SK-N-SH (cell line): ENCODE measurements around the gene PRDM10. TPM values are rescaled to one million over a fixed set of nuclear protein-coding genes. Genes with fewer than 3 reads are reported as not detected.

ENCODE experiments used
- CTCF ChIA-PET: fragments of 300-600, 350-600 bp; formaldehyde crosslinking; extraction: SDS; loops from one replicate; lab custom pipeline; 2021; lab: Yijun Ruan, JAX
- POLR2A ChIA-PET: fragments of 350-600 bp; sonication (Branson Sonifier 250); formaldehyde crosslinking; extraction: SDS; loops from one replicate; lab custom pipeline; 2020; ENCODE audit warnings: antibody characterized with exemption, inconsistent platforms; lab: Yijun Ruan, JAX
- DNase-seq: peaks from one replicate; pipeline ENCODE4 v3.0.0; 2012
- H2AFZ ChIP-seq: fragments of 200-600 bp; sonication (generic); 2 replicates; pipeline ENCODE4 v1.8.1; 2016; ENCODE audit warnings: antibody characterized with exemption, mild to moderate bottlenecking, low read depth
- H3F3A ChIP-seq: fragments of 200-600 bp; sonication (generic); replicated peaks from 2 replicates; pipeline ENCODE3; 2016; ENCODE audit warnings: antibody characterized with exemption, mild to moderate bottlenecking; ENCODE audit not compliant: insufficient read depth
- H3K27ac ChIP-seq, 2 experiments: fragments of 200-500 bp in 1 of 2; fragments of 200-600 bp in 1 of 2; sonication (Bioruptor generic) in 1 of 2; sonication (generic), shearing (Covaris generic) in 1 of 2; 2 replicates each; pipeline versions ENCODE4 v1.5.1 to v1.6.1; 2014 to 2016; ENCODE audit warnings: low read depth in 2 of 2, inconsistent platforms in 1 of 2, low read length in 1 of 2, mild to moderate bottlenecking in 1 of 2, mixed read lengths in 1 of 2
- H3K27me3 ChIP-seq: fragments of 200-600 bp; sonication (generic), shearing (Covaris generic); 2 replicates; pipeline ENCODE4 v1.6.1; 2016; ENCODE audit warnings: mixed run types; ENCODE audit not compliant: insufficient read depth
- H3K36me3 ChIP-seq, 2 experiments: fragments of 200-500 bp in 1 of 2; fragments of 200-600 bp in 1 of 2; sonication (Bioruptor generic) in 1 of 2; sonication (generic) in 1 of 2; replicated peaks in 1 of 2; 2 replicates each; pipeline versions ENCODE3 to v1.5.1; 2014 to 2016; ENCODE audit warnings: low read length in 1 of 2, mild to moderate bottlenecking in 1 of 2; ENCODE audit not compliant: insufficient read depth in 2 of 2, control insufficient read depth in 1 of 2
- H3K4me1 ChIP-seq, 2 experiments: fragments of 200-500 bp in 1 of 2; fragments of 200-600 bp in 1 of 2; sonication (Bioruptor generic) in 1 of 2; sonication (generic), shearing (Covaris generic) in 1 of 2; 2 replicates each; pipeline versions ENCODE4 v1.5.1 to v1.6.1; 2014 to 2016; ENCODE audit warnings: low read depth in 1 of 2, low read length in 1 of 2, mixed run types in 1 of 2; ENCODE audit not compliant: insufficient read depth in 2 of 2, control insufficient read depth in 1 of 2
- H3K4me2 ChIP-seq: fragments of 200-600 bp; sonication (generic), shearing (Covaris generic); 2 replicates; pipeline ENCODE4 v1.6.1; 2017; ENCODE audit warnings: mixed run types
- H3K4me3 ChIP-seq, 2 experiments: fragments of 200-500 bp in 1 of 2; fragments of 200-600 bp in 1 of 2; sonication (Bioruptor generic) in 1 of 2; sonication (generic), shearing (Covaris generic) in 1 of 2; 2 replicates each; pipeline versions ENCODE4 v1.5.1 to v1.8.1; 2014 to 2016; ENCODE audit warnings: low read depth in 2 of 2, inconsistent platforms in 1 of 2, low read length in 1 of 2, mild to moderate bottlenecking in 1 of 2, mixed read lengths in 1 of 2, moderate library complexity in 1 of 2
- H3K79me2 ChIP-seq: fragments of 200-600 bp; sonication (generic); 2 replicates; pipeline ENCODE4 v1.8.1; 2017; ENCODE audit warnings: mild to moderate bottlenecking; ENCODE audit not compliant: insufficient read depth
- H3K9ac ChIP-seq: fragments of 200-600 bp; sonication (generic); 2 replicates; pipeline ENCODE4 v1.6.1; 2017; ENCODE audit warnings: mixed run types
- H3K9me2 ChIP-seq: fragments of 200-600 bp; sonication (generic); 2 replicates; pipeline ENCODE4 v1.6.1; 2017; ENCODE audit warnings: mixed run types
- H3K9me3 ChIP-seq: fragments of 200-600 bp; sonication (generic); 2 replicates; pipeline ENCODE4 v1.6.1; 2017; ENCODE audit warnings: mixed run types, mild to moderate bottlenecking, moderate library complexity
- H4K20me1 ChIP-seq: fragments of 200-600 bp; sonication (generic); 2 replicates; pipeline ENCODE4 v1.6.1; 2017; ENCODE audit warnings: mild to moderate bottlenecking, mixed run types; ENCODE audit not compliant: insufficient read depth
- ELF1 ChIP-seq: IDR thresholded peaks from 2 replicates; pipeline ENCODE4 v1.4.0; 2012
- EP300 ChIP-seq, 2 experiments: IDR thresholded peaks; 2 replicates each; pipeline versions ENCODE4 v1.4.0 to v1.6.1; 2012; ENCODE audit warnings: borderline replicate concordance in 1 of 2, low read depth in 1 of 2, low read length in 1 of 2
- EZH2phosphoT487 ChIP-seq: fragments of 200-600 bp; sonication (generic); IDR thresholded peaks from 2 replicates; pipeline ENCODE4 v1.6.1; 2017; ENCODE audit warnings: low read depth, mixed run types, mild to moderate bottlenecking, antibody characterized with exemption, moderate library complexity, borderline replicate concordance
- GABPA ChIP-seq: IDR thresholded peaks from 2 replicates; pipeline ENCODE4 v1.4.0; 2012; ENCODE audit warnings: low read depth, mild to moderate bottlenecking
- GATA2 ChIP-seq: sonication (generic); formaldehyde crosslinking; IDR thresholded peaks from 2 replicates; pipeline ENCODE4 v1.5.0; 2020; ENCODE audit warnings: mild to moderate bottlenecking, missing genetic modification reagents
- JUND ChIP-seq: IDR thresholded peaks from 2 replicates; pipeline ENCODE4 v1.4.0; 2012
- MXI1 ChIP-seq: IDR thresholded peaks from 2 replicates; pipeline ENCODE4 v1.6.1; 2012; ENCODE audit warnings: mild to moderate bottlenecking, low read depth, low read length, improper control_type of control experiment
- NFIC ChIP-seq: IDR thresholded peaks from 2 replicates; pipeline ENCODE4 v1.4.0; 2012; ENCODE audit warnings: borderline replicate concordance
- NRF1 ChIP-seq: IDR thresholded peaks from 2 replicates; pipeline ENCODE4 v1.6.1; 2012; ENCODE audit warnings: low read depth, mild to moderate bottlenecking, low read length
- POLR2AphosphoS5 ChIP-seq: IDR thresholded peaks from 2 replicates; pipeline ENCODE4 v1.6.1; 2012; ENCODE audit warnings: low read depth, low read length
- RAD21 ChIP-seq: IDR thresholded peaks from 2 replicates; pipeline ENCODE4 v1.6.1; 2012; ENCODE audit warnings: mild to moderate bottlenecking, low read length
- RCOR1 ChIP-seq: fragments of 150-350 bp; IDR thresholded peaks from 2 replicates; pipeline ENCODE4 v1.6.1; 2017; ENCODE audit warnings: antibody characterized with exemption, low read length
- RFX5 ChIP-seq: IDR thresholded peaks from 2 replicates; pipeline ENCODE4 v1.6.1; 2012; ENCODE audit warnings: mild to moderate bottlenecking, improper control_type of control experiment, low read length
- TAF1 ChIP-seq: IDR thresholded peaks from 2 replicates; pipeline ENCODE4 v1.6.1; 2012; ENCODE audit warnings: low read depth, mild to moderate bottlenecking, low read length, moderate library complexity, borderline replicate concordance
- TCF12 ChIP-seq: IDR thresholded peaks from 2 replicates; pipeline ENCODE4 v1.4.0; 2012
- TEAD4 ChIP-seq: IDR thresholded peaks from 2 replicates; pipeline ENCODE4 v1.4.0; 2012; ENCODE audit warnings: mild to moderate bottlenecking, borderline replicate concordance; ENCODE audit not compliant: insufficient read depth
- YY1 ChIP-seq: IDR thresholded peaks from 2 replicates; pipeline ENCODE4 v1.4.0; 2012; ENCODE audit warnings: low read depth, mild to moderate bottlenecking
- WGBS: methylation state at CpG from one replicate; pipeline ENCODE4 v1.1.6; 2017; ENCODE audit warnings: low lambda C conversion rate; 5-methylcytosine and 5-hydroxymethylcytosine counted together
- polyA plus RNA-seq, 3 experiments: library from polyadenylated mRNA; depleted of rRNA; stranded (reverse); fragments of >200 nt; gene quantifications; 2 replicates each; pipeline ENCODE4 v1.2.3, GENCODE V29; 2012
- TF ChIP-seq, protein P1 (sequence below): fragments of 200-600 bp; sonication (generic); IDR thresholded peaks from 2 replicates; pipeline ENCODE4 v1.6.1; 2017; ENCODE audit warnings: antibody characterized with exemption, mild to moderate bottlenecking, moderate library complexity
- TF ChIP-seq, protein P2 (sequence below): IDR thresholded peaks from 2 replicates; pipeline ENCODE4 v1.4.0; 2012; ENCODE audit warnings: low read depth, borderline replicate concordance
- TF ChIP-seq, protein P3 (sequence below): IDR thresholded peaks from 2 replicates; pipeline ENCODE4; 2012

Gene PRDM10
- polyA plus RNA-seq, 1 of the 3 experiments (the other 2 are of a cell fraction): 1.9 TPM

DNA sequence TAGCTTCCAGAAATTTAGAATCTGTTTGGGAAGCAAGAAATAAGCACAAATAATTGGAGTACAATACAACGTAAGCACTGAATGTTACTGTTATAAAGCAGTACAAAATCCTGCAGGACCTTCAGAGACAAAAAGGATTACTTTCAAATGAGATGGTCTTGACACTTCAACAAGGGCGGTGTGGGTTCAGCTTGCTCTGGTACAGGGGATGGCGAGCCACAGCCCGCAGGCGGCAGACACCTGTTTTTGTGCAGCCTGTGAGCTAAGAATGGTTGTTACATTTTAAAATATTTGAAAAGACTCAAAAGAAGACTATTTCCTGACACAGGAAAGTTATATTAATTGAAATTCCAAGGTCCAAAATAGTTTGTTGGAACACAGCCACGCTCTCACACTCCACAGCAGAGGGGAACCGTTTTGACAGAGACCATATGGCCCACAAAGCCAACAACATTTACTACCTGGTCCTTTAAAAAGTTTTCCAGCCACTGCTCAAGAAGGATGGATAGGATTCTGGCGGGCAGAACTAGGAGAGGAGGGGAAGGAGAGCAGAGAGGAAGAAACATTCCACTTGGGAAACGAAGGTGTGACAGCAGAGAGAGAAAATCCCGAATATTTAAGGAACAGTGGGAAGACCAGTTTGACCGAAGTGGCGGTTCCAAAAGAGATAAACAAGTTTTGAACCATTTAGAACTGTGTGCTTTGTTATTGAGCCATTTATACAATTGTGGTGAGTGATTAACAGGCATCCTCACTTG is 6.3 kb downstream of the PRDM10 start:
- peaks cover 62% of the 10 kb centered on the region for H3K79me2 ChIP-seq
- peaks cover 15% of the 10 kb centered on the region for H3F3A ChIP-seq
- no peak for DNase-seq
- CTCF ChIA-PET: interaction anchor here (1.5 to 1.8 kb wide), 2 partner anchors 19 to 136 kb away, joined by 3 to 4 read pairs; no protein-coding TSS in a partner anchor
- peak overlapping the region in 1 of 2 experiments; percentile 39; a peak in 1 of 4 replicates for H3K27ac ChIP-seq
- peaks cover 4% of the 10 kb centered on the region for H4K20me1 ChIP-seq
- H3K9me2 ChIP-seq: no peaks in the 10 kb centered on the region
- peaks cover 0 to 8% of the 10 kb centered on the region in 2 experiments for H3K36me3 ChIP-seq
- H3K4me3 ChIP-seq: no peak overlapping the region
- H3K27me3 ChIP-seq: no peaks in the 10 kb centered on the region
- no peak overlapping the region for H3K4me2 ChIP-seq
- H2AFZ ChIP-seq: no peak overlapping the region
- peaks cover 12 to 14% of the 10 kb centered on the region in 2 experiments; a peak in 3 of 4 replicates for H3K4me1 ChIP-seq
- POLR2A ChIA-PET: interaction anchor here (1.2 kb wide), 1 partner anchor 74 kb away, joined by 3 read pairs; no protein-coding TSS in a partner anchor
- TF ChIP-seq JUND (0 out of 2 replicates have a peak, but pooled peaks have one; percentile 2), TCF12 (peak; percentile 50; the same call in 1 of the 2 replicates), RAD21 (no peak), RFX5 (no peak), EP300 (IDR thresholded peaks at IDR 0.05; ENCODE audit: borderline replicate concordance in 1 of 2, low read depth in 1 of 2, low read length in 1 of 2) (no peak)
- no peaks in the 10 kb centered on the region for H3K9me3 ChIP-seq
- H3K9ac ChIP-seq: no peak overlapping the region
- WGBS: 75% methylated on average over 12 of the region's 12 CpGs

DNA sequence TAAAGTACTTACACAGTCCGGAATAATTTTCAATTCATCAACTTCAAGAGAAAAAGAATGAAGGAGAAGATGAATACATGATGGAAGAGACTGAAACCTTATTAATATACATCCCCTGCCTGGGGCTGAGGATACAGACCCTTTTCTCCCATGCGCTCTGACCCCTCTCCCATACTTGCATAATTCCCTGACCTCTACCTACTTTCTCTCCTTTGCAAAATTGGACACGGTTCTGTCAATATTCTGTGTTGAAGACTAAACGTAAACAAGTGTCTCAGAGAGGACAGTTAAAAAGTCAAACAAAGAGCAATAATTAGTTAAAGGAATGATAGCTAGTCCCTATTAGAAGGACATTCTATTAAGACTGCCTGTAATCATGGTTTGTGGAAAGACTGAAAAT is 7.5 kb downstream of the PRDM10 start:
- Histone ChIP-seq H3K4me1 (peaks cover 12% of the 10 kb centered on the region in 2 experiments; a peak in 3 of 4 replicates), H3K4me3 (no peak overlapping the region), H3K9me3 (no peaks in the 10 kb centered on the region), H3K4me2 (no peak overlapping the region), H3K9ac (no peak overlapping the region), H3K79me2 (peaks cover 51% of the 10 kb centered on the region), H4K20me1 (peaks cover 4% of the 10 kb centered on the region), H3K27ac (no peak overlapping the region)
- no peak for DNase-seq
- CTCF ChIA-PET: interaction anchor here (1.0 to 1.8 kb wide), 2 partner anchors 18 to 137 kb away, joined by 3 to 4 read pairs; no protein-coding TSS in a partner anchor
- TF ChIP-seq JUND (no peak), NFIC (no peak), POLR2AphosphoS5 (no peak), GATA2 (CRISPR knock-in tag) (no peak), RCOR1 (no peak), GABPA (no peak), ELF1 (no peak), YY1 (no peak), EZH2phosphoT487 (no peak), MXI1 (no peak), RFX5 (no peak), TAF1 (no peak), TEAD4 (no peak), EP300 (IDR thresholded peaks at IDR 0.05; ENCODE audit: borderline replicate concordance in 1 of 2, low read depth in 1 of 2, low read length in 1 of 2) (no peak), NRF1 (no peak)
- TF ChIP-seq, protein P1, sequence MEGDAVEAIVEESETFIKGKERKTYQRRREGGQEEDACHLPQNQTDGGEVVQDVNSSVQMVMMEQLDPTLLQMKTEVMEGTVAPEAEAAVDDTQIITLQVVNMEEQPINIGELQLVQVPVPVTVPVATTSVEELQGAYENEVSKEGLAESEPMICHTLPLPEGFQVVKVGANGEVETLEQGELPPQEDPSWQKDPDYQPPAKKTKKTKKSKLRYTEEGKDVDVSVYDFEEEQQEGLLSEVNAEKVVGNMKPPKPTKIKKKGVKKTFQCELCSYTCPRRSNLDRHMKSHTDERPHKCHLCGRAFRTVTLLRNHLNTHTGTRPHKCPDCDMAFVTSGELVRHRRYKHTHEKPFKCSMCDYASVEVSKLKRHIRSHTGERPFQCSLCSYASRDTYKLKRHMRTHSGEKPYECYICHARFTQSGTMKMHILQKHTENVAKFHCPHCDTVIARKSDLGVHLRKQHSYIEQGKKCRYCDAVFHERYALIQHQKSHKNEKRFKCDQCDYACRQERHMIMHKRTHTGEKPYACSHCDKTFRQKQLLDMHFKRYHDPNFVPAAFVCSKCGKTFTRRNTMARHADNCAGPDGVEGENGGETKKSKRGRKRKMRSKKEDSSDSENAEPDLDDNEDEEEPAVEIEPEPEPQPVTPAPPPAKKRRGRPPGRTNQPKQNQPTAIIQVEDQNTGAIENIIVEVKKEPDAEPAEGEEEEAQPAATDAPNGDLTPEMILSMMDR: no peak
- TF ChIP-seq, protein P2, sequence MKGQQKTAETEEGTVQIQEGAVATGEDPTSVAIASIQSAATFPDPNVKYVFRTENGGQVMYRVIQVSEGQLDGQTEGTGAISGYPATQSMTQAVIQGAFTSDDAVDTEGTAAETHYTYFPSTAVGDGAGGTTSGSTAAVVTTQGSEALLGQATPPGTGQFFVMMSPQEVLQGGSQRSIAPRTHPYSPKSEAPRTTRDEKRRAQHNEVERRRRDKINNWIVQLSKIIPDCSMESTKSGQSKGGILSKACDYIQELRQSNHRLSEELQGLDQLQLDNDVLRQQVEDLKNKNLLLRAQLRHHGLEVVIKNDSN: no peak
- TF ChIP-seq, protein P3, sequence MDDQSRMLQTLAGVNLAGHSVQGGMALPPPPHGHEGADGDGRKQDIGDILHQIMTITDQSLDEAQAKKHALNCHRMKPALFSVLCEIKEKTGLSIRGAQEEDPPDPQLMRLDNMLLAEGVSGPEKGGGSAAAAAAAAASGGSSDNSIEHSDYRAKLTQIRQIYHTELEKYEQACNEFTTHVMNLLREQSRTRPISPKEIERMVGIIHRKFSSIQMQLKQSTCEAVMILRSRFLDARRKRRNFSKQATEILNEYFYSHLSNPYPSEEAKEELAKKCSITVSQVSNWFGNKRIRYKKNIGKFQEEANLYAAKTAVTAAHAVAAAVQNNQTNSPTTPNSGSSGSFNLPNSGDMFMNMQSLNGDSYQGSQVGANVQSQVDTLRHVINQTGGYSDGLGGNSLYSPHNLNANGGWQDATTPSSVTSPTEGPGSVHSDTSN: no peak
- TF ChIP-seq, all 33 proteins: peak for 0
- H3K27me3 ChIP-seq: no peaks in the 10 kb centered on the region
- H3F3A ChIP-seq: peaks cover 9% of the 10 kb centered on the region
- peaks cover 0 to 8% of the 10 kb centered on the region in 2 experiments for H3K36me3 ChIP-seq
- H2AFZ ChIP-seq: no peak overlapping the region
- POLR2A ChIA-PET: no interaction called here
- 82% methylated on average over 4 of the region's 4 CpGs for WGBS
- H3K9me2 ChIP-seq: no peaks in the 10 kb centered on the region
